NB4 (cell line): ENCODE results near the gene KLK12.

ENCODE experiments used
- CTCF ChIP-seq: IDR thresholded peaks from one replicate; pipeline ENCODE4 v1.5.1; 2012; ENCODE audit warnings: low read depth, low read length
- MAX ChIP-seq: IDR thresholded peaks from 2 replicates; pipeline ENCODE4 v1.6.1; 2011; ENCODE audit warnings: low read depth, low read length
- POLR2A ChIP-seq: IDR thresholded peaks from 2 replicates; pipeline ENCODE4 v1.6.1; 2011; ENCODE audit warnings: mild to moderate bottlenecking; ENCODE audit not compliant: insufficient read length; ENCODE audit errors: extremely low read depth

- TF ChIP-seq CTCF (no peak), POLR2A (no peak), MAX (no peak)
Observed at GRCh38 chr19:51030631-51031030, 4.2 kb downstream of the KLK12 start.
